Thyroid gland (tissue), 4 donors: ENCODE data around the gene MAL. TPM values are rescaled to one million over a fixed set of nuclear protein-coding genes. Genes with fewer than 3 reads are reported as not detected.

Experiments used
- DNase-seq, 2 donors: peaks; one replicate each; pipeline ENCODE4 v3.0.0-alpha.2; 2019
- H3K27ac ChIP-seq, 3 donors: fragments of 200-600 bp; sonication (generic); 1 replicate in 2 of 3; 2 replicates in 1 of 3; pipeline ENCODE4 v1.5.1; 2016 to 2019; ENCODE audit warnings: mild to moderate bottlenecking in 1 of 3, moderate library complexity in 1 of 3
- H3K27me3 ChIP-seq: fragments of 200-600 bp; sonication (generic); one replicate; pipeline ENCODE4 v1.5.1; 2019
- H3K36me3 ChIP-seq, 2 donors: fragments of 200-600 bp; sonication (generic); one replicate each; pipeline ENCODE4 v1.5.1; 2016 to 2019
- H3K4me1 ChIP-seq, 2 donors: fragments of 200-600 bp; sonication (generic); one replicate each; pipeline ENCODE4 v1.5.1; 2017 to 2019
- H3K4me3 ChIP-seq, 3 donors: fragments of 200-600 bp; sonication (generic); replicated peaks in 1 of 3; 1 replicate in 2 of 3; 2 replicates in 1 of 3; pipeline ENCODE4 v1.5.1; 2016; ENCODE audit warnings: mild to moderate bottlenecking in 1 of 3
- H3K9me3 ChIP-seq: fragments of 200-600 bp; sonication (generic); one replicate; pipeline ENCODE4 v1.5.1; 2017
- CTCF ChIP-seq, 6 experiments: fragments of 200-600 bp in 3 of 6; fragments of 450-650 bp in 3 of 6; sonication (generic) in 3 of 6; IDR thresholded peaks; one replicate each; pipeline ENCODE4 v1.5.1; 2016 to 2019; ENCODE audit warnings: antibody characterized with exemption in 6 of 6, mild to moderate bottlenecking in 2 of 6, inconsistent platforms in 1 of 6, moderate library complexity in 1 of 6
- POLR2A ChIP-seq, 2 donors: fragments of 450-650 bp; IDR thresholded peaks; one replicate each; pipeline ENCODE4 v1.6.1; 2017; ENCODE audit warnings: antibody characterized with exemption in 2 of 2, mild to moderate bottlenecking in 2 of 2, moderate library complexity in 1 of 2
- WGBS, 2 donors: methylation state at CpG; one replicate each; pipeline ENCODE4 v1.1.5; 2017; 5-methylcytosine and 5-hydroxymethylcytosine counted together
- intact Hi-C: fragments of 100-400 bp; cut with DNase I; formaldehyde crosslinking; loops from one replicate; pipeline ENCODE4 v1.15.1; 2023
- total RNA-seq, 4 donors: library from RNA; depleted of rRNA; stranded (reverse); fragments of >200 nt; gene quantifications; one replicate each; pipeline ENCODE4 v1.2.3, GENCODE V29; 2016

MAL gene
- total RNA-seq, 4 donors from 2014 or later, result 5.6 to 19.3 (median 13.3) TPM

GRCh38 chr2:95052804-95053479 is 27.4 kb downstream of the MAL start:
- no peak for DNase-seq
- H3K9me3 ChIP-seq, result no peaks in the 10 kb centered on the region
- H3K36me3 ChIP-seq, result no peaks in the 10 kb centered on the region
- peaks cover 19 to 36% of the 10 kb centered on the region in 2 donors for H3K4me1 ChIP-seq
- WGBS, 2 donors, result 87 to 91% methylated on average over 13 of the region's 13 CpGs
- TF ChIP-seq CTCF (IDR thresholded peaks at IDR 0.05), result no peak
- TF ChIP-seq POLR2A (IDR thresholded peaks at IDR 0.05), result no peak
- no peaks in the 10 kb centered on the region for H3K27me3 ChIP-seq
- H3K27ac ChIP-seq, result peak overlapping the region; percentile 39 to 50 (median 41)
- no peak overlapping the region for H3K4me3 ChIP-seq
- intact Hi-C loops, result no loop called here

- 59 to 71% methylated on average over 11 of the region's 11 CpGs for WGBS, 2 donors
- H3K27me3 ChIP-seq, result no peaks in the 10 kb centered on the region
- peaks cover 19 to 36% of the 10 kb centered on the region in 2 donors for H3K4me1 ChIP-seq
- no peak overlapping the region for H3K4me3 ChIP-seq
- H3K9me3 ChIP-seq, result no peaks in the 10 kb centered on the region
- no peaks in the 10 kb centered on the region for H3K36me3 ChIP-seq
- H3K27ac ChIP-seq, result no peak overlapping the region
- DNase-seq, result peak; percentile 38 to 49
- TF ChIP-seq POLR2A (IDR thresholded peaks at IDR 0.05), result no peak
- TF ChIP-seq CTCF (IDR thresholded peaks at IDR 0.05), result peak in 3 of 6 experiments; percentile 32 to 58 (median 42)
- intact Hi-C loops, result no loop called here
Measured at GRCh38 chr2:95053543-95053942, 28.0 kb downstream of the MAL start.

GRCh38 chr2:95054016-95054415 is 28.5 kb downstream of the MAL start:
- Histone ChIP-seq H3K9me3 (no peaks in the 10 kb centered on the region), H3K27ac (no peak overlapping the region), H3K4me3 (no peak overlapping the region), H3K36me3 (no peaks in the 10 kb centered on the region), H3K27me3 (no peaks in the 10 kb centered on the region), H3K4me1 (peaks cover 17 to 35% of the 10 kb centered on the region in 2 donors)
- intact Hi-C loops, result no loop called here
- WGBS, 2 donors, result 58 to 62% methylated on average over 3 to 5 of the region's 5 CpGs
- TF ChIP-seq POLR2A (IDR thresholded peaks at IDR 0.05) (no peak), CTCF (IDR thresholded peaks at IDR 0.05) (no peak)
- no peak for DNase-seq

- TF ChIP-seq POLR2A (IDR thresholded peaks at IDR 0.05), result no peak
- no peak for TF ChIP-seq CTCF (IDR thresholded peaks at IDR 0.05)
- intact Hi-C loops, result no loop called here
- H3K4me3 ChIP-seq, result no peak overlapping the region
- H3K36me3 ChIP-seq, result no peaks in the 10 kb centered on the region
- WGBS, 2 donors, result 80 to 82% methylated on average over 3 of the region's 3 CpGs
- no peak for DNase-seq
- H3K27me3 ChIP-seq, result no peaks in the 10 kb centered on the region
- H3K9me3 ChIP-seq, result no peaks in the 10 kb centered on the region
- H3K4me1 ChIP-seq, result peaks cover 21 to 42% of the 10 kb centered on the region in 2 donors
- H3K27ac ChIP-seq, result no peak overlapping the region
Measured at GRCh38 chr2:95055262-95055661, 29.8 kb downstream of the MAL start.

- DNase-seq, result no peak
- Histone ChIP-seq H3K36me3 (no peaks in the 10 kb centered on the region), H3K27me3 (no peaks in the 10 kb centered on the region), H3K4me3 (no peak overlapping the region), H3K27ac (peak overlapping the region in 1 of 3 donors; percentile 91), H3K9me3 (no peaks in the 10 kb centered on the region), H3K4me1 (peaks cover 21 to 42% of the 10 kb centered on the region in 2 donors)
- WGBS, 2 donors, result 86 to 90% methylated on average over 4 of the region's 8 CpGs
- no peak for TF ChIP-seq POLR2A (IDR thresholded peaks at IDR 0.05)
- no peak for TF ChIP-seq CTCF (IDR thresholded peaks at IDR 0.05)
- intact Hi-C loops, result no loop called here
Measured at GRCh38 chr2:95056044-95056443, 30.5 kb downstream of the MAL start.
